NCI-H510A (cell line): ENCODE data around the gene ARPC4.
A peak's percentile ranks its signal among the peaks of the same experiment; 100 is the strongest.

Source experiments
- DNase-seq: peaks from one replicate; lab custom pipeline; 2025; lab: John Stamatoyannopoulos, UW

Gene ARPC4

GRCh38 chr3:9792405-9793160, at the start of gene ARPC4, which contains the start of gene TADA3:
ARPC4 (plus strand) TSS chr3:9793082; CDS start chr3:9793122, 40 bp downstream.
TADA3 (minus strand) TSS chr3:9792473; CDS start chr3:9791466, 1,007 bp downstream.
- peak; percentile 73 for DNase-seq

- DNase-seq: no peak
These were observed 49.3 kb upstream of the ARPC4 start for GRCh38 chr3:9743548-9743947.

GRCh38 chr3:9744162-9744561, 48.7 kb upstream of the ARPC4 start:
- DNase-seq: no peak

GRCh38 chr3:9745521-9745920, 47.4 kb upstream of the ARPC4 start:
- DNase-seq: no peak

GRCh38 chr3:9746330-9746729, 46.6 kb upstream of the ARPC4 start:
- DNase-seq: no peak

- DNase-seq: no peak
These were observed 45.6 kb upstream of the ARPC4 start for GRCh38 chr3:9747267-9747666.

GRCh38 chr3:9748031-9748430, 44.9 kb upstream of the ARPC4 start:
- DNase-seq: no peak

- DNase-seq: no peak
These were observed 43.6 kb upstream of the ARPC4 start for GRCh38 chr3:9749296-9749644.

- DNase-seq: peak; percentile 93
These were observed 43.0 kb upstream of the ARPC4 start, which contains the start of gene OGG1 for GRCh38 chr3:9749645-9750555. OGG1 (plus strand) TSS chr3:9749952; CDS start chr3:9750287, 335 bp downstream.

GRCh38 chr3:9750556-9751411, 42.1 kb upstream of the ARPC4 start:
- DNase-seq: no peak

- DNase-seq: no peak
These were observed 38.2 kb upstream of the ARPC4 start for GRCh38 chr3:9754678-9755077.

GRCh38 chr3:9757427-9757826, 35.5 kb upstream of the ARPC4 start:
- DNase-seq: no peak

- DNase-seq: no peak
These were observed 31.9 kb upstream of the ARPC4 start for GRCh38 chr3:9760779-9761505.

GRCh38 chr3:9761919-9762318, 31.0 kb upstream of the ARPC4 start:
- DNase-seq: no peak

- no peak for DNase-seq
These were observed 30.0 kb upstream of the ARPC4 start for GRCh38 chr3:9762871-9763270.

- DNase-seq: no peak
These were observed 27.0 kb upstream of the ARPC4 start for GRCh38 chr3:9765865-9766264.

- DNase-seq: no peak
These were observed 25.5 kb upstream of the ARPC4 start for GRCh38 chr3:9767418-9767817.

- DNase-seq: no peak
These were observed 24.6 kb upstream of the ARPC4 start for GRCh38 chr3:9768141-9768775.

GRCh38 chr3:9769012-9769411, 23.9 kb upstream of the ARPC4 start:
- no peak for DNase-seq

GRCh38 chr3:9769426-9770275, 23.2 kb upstream of the ARPC4 start, which contains the start of gene CAMK1:
CAMK1 (minus strand) TSS chr3:9769947; CDS start chr3:9767749, 2,198 bp downstream.
- peak; percentile 35 for DNase-seq
